ENCODE measurements around the gene KCNA5. TPM values are rescaled to one million over a fixed set of nuclear protein-coding genes. Genes with fewer than 3 reads are reported as not detected.

The KCNA5 gene
- total RNA-seq, 2 donors from 2014 or later = not detected

- no peak overlapping the region for H3K4me3 Mint-ChIP-seq
Observed at GRCh38 chr12:5066251-5066650, 22.6 kb downstream of the KCNA5 start.

DNA sequence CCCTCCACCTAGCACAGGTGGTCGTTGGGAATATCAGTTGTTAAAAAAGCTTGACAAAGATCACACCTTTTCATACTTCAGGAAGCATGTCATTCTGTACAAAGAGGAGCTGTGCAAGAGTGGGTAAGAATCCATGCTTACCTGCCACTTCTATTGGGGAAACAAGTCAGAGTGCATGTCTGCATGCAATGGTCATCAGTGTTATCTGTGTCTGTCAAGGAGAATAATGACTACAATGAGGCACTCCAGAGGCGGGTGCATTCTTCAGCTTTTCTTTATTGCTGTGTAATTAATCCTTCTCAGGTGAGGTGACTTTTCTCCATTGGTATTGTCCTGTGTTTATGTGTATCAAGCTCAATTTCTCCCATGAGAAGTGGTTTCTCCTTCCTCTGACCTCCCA lies 24.4 kb downstream of the KCNA5 start:
- H3K36me3 Mint-ChIP-seq (ENCODE audit: low read depth) = no peaks in the 10 kb centered on the region
- ATAC-seq (replicated peaks) = no peak
- H3K9me3 Mint-ChIP-seq = no peaks in the 10 kb centered on the region
- H3K4me3 Mint-ChIP-seq = no peak overlapping the region
- H3K27me3 Mint-ChIP-seq = peaks cover 12% of the 10 kb centered on the region
- H3K4me1 Mint-ChIP-seq = no peaks in the 10 kb centered on the region
- no peak overlapping the region for H3K27ac Mint-ChIP-seq

More at GRCh38 chr12:5066251-5066650, 22.6 kb downstream of the KCNA5 start:
- no peaks in the 10 kb centered on the region for H3K4me1 Mint-ChIP-seq
- no peaks in the 10 kb centered on the region for H3K36me3 Mint-ChIP-seq (ENCODE audit: low read depth)
- H3K27me3 Mint-ChIP-seq = peaks cover 12% of the 10 kb centered on the region
- H3K27ac Mint-ChIP-seq = no peak overlapping the region
- no peak for ATAC-seq (replicated peaks)
- H3K9me3 Mint-ChIP-seq = no peaks in the 10 kb centered on the region

GRCh38 chr12:5068619-5069018 lies 24.9 kb downstream of the KCNA5 start:
- ATAC-seq (replicated peaks) = no peak
- H3K36me3 Mint-ChIP-seq (ENCODE audit: low read depth) = no peaks in the 10 kb centered on the region
- peaks cover 17% of the 10 kb centered on the region for H3K27me3 Mint-ChIP-seq
- H3K4me1 Mint-ChIP-seq = no peaks in the 10 kb centered on the region
- H3K27ac Mint-ChIP-seq = no peak overlapping the region
- H3K4me3 Mint-ChIP-seq = no peak overlapping the region
- H3K9me3 Mint-ChIP-seq = no peaks in the 10 kb centered on the region

DNA sequence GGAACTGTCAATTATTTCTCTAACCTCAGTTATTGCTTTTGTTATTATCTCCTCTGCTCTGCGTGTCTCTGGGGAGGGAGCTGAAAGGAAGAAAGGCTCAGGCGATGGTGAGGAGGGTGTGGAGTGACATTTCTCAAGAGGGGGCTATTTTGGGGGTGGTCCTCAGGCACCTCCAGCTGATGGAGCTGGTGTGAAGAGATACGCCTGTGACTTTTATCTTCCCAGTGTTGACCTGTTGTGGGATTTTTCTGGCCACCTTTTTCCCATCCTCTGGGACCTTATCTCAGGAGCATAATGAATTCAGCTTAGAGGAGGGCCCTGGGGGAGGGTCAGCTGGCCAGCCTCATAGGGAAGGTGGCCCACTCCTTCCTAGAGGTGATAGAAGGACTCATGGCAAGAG lies 26.4 kb downstream of the KCNA5 start:
- no peak for ATAC-seq (replicated peaks)
- Mint-ChIP-seq H3K36me3 (ENCODE audit: low read depth) (no peaks in the 10 kb centered on the region), H3K9me3 (no peaks in the 10 kb centered on the region), H3K27me3 (peaks cover 17% of the 10 kb centered on the region), H3K4me1 (no peaks in the 10 kb centered on the region), H3K4me3 (no peak overlapping the region), H3K27ac (no peak overlapping the region)

DNA sequence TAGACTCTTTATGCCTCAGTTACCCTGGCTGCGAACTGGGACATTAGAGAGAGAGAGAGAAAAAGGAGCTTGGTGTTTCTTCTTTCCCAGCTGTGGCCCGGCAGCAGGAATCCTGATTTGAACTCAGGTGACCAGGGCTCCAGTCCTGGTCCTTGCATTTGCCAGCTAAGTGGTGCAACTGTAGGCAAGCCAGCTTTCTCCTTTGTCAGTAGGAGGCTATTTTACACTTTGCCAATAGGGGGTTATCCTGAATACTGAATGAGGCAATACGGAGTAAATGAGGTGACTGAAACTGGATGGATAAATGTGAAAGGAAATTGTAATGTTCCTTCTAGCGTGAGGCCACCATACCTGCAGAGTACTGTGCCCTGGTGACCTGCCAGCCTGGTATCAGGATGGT lies 27.8 kb downstream of the KCNA5 start:
- no peak for ATAC-seq (replicated peaks)
- H3K9me3 Mint-ChIP-seq = no peaks in the 10 kb centered on the region
- H3K27ac Mint-ChIP-seq = no peak overlapping the region
- peaks cover 13% of the 10 kb centered on the region for H3K27me3 Mint-ChIP-seq
- no peak overlapping the region for H3K4me3 Mint-ChIP-seq
- H3K4me1 Mint-ChIP-seq = no peaks in the 10 kb centered on the region
- H3K36me3 Mint-ChIP-seq (ENCODE audit: low read depth) = no peaks in the 10 kb centered on the region

DNA sequence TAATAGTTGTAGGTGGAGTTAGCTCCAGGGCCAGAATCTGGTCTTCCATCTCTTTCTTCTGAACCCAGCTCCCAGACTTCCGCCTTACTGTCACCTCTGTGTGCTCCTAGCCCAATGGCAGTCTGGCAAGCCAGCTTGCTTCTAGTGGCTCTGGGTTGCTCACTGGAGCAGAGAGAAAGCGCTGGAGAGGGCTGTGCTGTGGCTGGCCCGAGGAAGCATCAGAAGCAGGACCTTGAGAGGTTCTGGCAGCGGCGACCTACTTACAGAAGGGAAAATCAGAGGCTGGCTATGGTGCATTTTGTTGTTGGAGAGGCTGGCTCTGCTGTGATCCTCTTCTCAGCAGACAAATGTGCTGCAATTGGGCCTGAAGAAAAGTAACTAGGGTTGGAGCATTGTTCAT lies 28.6 kb downstream of the KCNA5 start:
- peaks cover 16% of the 10 kb centered on the region for H3K27me3 Mint-ChIP-seq
- no peaks in the 10 kb centered on the region for H3K9me3 Mint-ChIP-seq
- H3K4me3 Mint-ChIP-seq = no peak overlapping the region
- H3K27ac Mint-ChIP-seq = no peak overlapping the region
- H3K36me3 Mint-ChIP-seq (ENCODE audit: low read depth) = no peaks in the 10 kb centered on the region
- no peaks in the 10 kb centered on the region for H3K4me1 Mint-ChIP-seq
- ATAC-seq (replicated peaks) = no peak

- H3K36me3 Mint-ChIP-seq (ENCODE audit: low read depth) = no peaks in the 10 kb centered on the region
- peaks cover 12% of the 10 kb centered on the region for H3K27me3 Mint-ChIP-seq
- no peaks in the 10 kb centered on the region for H3K9me3 Mint-ChIP-seq
- no peak overlapping the region for H3K4me3 Mint-ChIP-seq
- ATAC-seq (replicated peaks) = no peak
- H3K4me1 Mint-ChIP-seq = no peaks in the 10 kb centered on the region
- H3K27ac Mint-ChIP-seq = no peak overlapping the region
Observed at GRCh38 chr12:5073054-5073453, 29.4 kb downstream of the KCNA5 start.

- Mint-ChIP-seq H3K27ac (no peak overlapping the region), H3K4me3 (no peak overlapping the region), H3K27me3 (peaks cover 12% of the 10 kb centered on the region), H3K4me1 (no peaks in the 10 kb centered on the region), H3K36me3 (ENCODE audit: low read depth) (no peaks in the 10 kb centered on the region), H3K9me3 (no peaks in the 10 kb centered on the region)
- ATAC-seq (replicated peaks) = no peak
Observed at GRCh38 chr12:5073853-5074252, 30.2 kb downstream of the KCNA5 start.

DNA sequence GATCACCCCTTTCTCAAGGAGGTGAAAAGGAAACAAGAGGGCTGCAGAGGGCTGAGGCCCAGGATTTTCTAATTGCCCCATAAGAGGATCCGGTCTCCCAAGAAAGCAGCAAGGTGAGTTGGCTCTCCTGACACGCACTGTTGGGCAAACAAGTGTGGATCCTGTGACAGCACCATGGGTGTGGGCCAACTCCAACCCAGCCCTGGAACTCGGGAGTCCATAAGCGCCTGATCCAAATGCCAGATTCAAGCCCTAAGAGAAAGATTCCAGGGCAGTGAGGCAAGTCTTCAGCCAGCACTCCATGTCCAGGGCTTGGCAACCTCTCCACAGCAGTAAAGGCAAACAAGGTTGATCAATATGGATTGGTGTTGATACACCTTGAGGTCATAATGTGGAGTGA lies 33.1 kb downstream of the KCNA5 start:
- Mint-ChIP-seq H3K27me3 (peaks cover 12% of the 10 kb centered on the region), H3K36me3 (ENCODE audit: low read depth) (no peaks in the 10 kb centered on the region), H3K9me3 (no peaks in the 10 kb centered on the region), H3K4me3 (no peak overlapping the region), H3K4me1 (no peaks in the 10 kb centered on the region), H3K27ac (no peak overlapping the region)
- ATAC-seq (replicated peaks) = no peak

GRCh38 chr12:5078423-5078822 lies 34.7 kb downstream of the KCNA5 start:
- Mint-ChIP-seq H3K4me1 (no peaks in the 10 kb centered on the region), H3K27ac (no peak overlapping the region), H3K4me3 (no peak overlapping the region), H3K27me3 (peaks cover 8% of the 10 kb centered on the region), H3K9me3 (no peaks in the 10 kb centered on the region), H3K36me3 (ENCODE audit: low read depth) (no peaks in the 10 kb centered on the region)
- no peak for ATAC-seq (replicated peaks)

DNA sequence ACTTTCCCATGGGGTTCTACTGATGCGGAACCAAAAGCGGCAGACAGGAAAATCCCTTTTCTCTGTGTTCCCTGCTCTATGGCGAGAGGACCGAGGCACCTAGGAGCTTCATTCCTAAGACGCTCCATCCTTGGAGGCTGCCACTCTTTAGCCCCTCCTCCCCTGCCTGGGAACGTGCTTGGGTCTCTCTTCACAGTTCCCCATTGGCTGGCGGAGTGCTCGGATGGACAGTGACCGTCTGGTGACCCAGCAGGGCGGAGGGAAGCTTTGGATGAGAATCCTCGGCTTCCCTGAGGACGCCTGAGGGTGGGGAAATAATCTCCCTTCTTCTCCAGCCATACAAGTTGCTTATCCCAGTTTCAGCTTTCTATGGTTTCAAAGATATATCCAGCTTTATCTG lies 37.3 kb downstream of the KCNA5 start:
- no peak overlapping the region for H3K27ac Mint-ChIP-seq
- H3K9me3 Mint-ChIP-seq = no peaks in the 10 kb centered on the region
- no peaks in the 10 kb centered on the region for H3K36me3 Mint-ChIP-seq (ENCODE audit: low read depth)
- H3K4me3 Mint-ChIP-seq = no peak overlapping the region
- no peak for ATAC-seq (replicated peaks)
- H3K4me1 Mint-ChIP-seq = no peaks in the 10 kb centered on the region
- peaks cover 6% of the 10 kb centered on the region for H3K27me3 Mint-ChIP-seq

DNA sequence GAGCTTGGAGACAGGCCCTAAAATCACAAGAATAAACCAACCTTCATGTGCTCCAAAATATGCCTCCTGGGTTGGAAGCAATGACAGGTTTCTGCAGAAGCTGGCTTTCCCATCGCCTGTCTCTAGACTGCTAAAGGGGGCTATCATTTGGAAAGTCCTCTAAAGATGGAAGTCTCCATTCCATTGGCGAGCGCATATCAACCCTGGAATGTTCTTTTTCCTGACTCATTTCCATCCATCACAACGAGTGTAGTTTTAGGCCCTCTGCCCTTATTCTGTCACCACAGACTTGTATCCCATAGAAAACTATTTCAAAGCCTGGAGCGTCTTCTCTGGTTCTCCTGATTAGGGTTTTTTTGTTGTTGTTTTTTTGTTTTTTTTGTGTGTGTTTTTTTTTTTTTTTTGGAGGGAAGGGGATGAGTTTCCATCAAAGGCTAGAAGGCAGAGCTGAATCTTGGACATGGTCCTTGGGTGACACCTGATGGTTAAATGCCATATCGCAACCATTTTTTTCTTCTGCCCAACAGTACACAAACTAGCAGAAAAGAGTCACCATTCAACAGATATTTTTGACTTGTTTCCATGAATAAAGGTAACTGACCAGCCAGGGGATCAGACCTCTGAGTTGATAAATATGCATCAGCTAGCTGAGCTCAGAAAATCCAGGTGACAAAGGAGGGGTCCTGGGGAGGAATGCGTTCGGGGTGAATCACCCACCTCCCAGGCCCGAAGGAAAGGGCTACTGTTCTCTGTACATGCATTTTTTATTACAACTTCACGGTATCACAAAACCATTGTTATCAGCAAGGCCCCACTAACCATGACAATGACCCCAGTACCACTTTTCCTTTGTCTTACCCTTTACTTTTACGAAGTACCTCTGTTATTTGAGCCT lies 40.5 kb downstream of the KCNA5 start:
- Mint-ChIP-seq H3K4me1 (no peaks in the 10 kb centered on the region), H3K27ac (no peak overlapping the region), H3K9me3 (no peaks in the 10 kb centered on the region), H3K27me3 (peaks cover 3% of the 10 kb centered on the region), H3K36me3 (ENCODE audit: low read depth) (no peaks in the 10 kb centered on the region), H3K4me3 (no peak overlapping the region)
- no peak for ATAC-seq (replicated peaks)

- no peak for ATAC-seq (replicated peaks)
- Mint-ChIP-seq H3K27me3 (no peaks in the 10 kb centered on the region), H3K9me3 (no peaks in the 10 kb centered on the region), H3K27ac (no peak overlapping the region), H3K36me3 (ENCODE audit: low read depth) (no peaks in the 10 kb centered on the region), H3K4me1 (no peaks in the 10 kb centered on the region), H3K4me3 (no peak overlapping the region)
Observed at GRCh38 chr12:5085896-5086295, 42.2 kb downstream of the KCNA5 start.

DNA sequence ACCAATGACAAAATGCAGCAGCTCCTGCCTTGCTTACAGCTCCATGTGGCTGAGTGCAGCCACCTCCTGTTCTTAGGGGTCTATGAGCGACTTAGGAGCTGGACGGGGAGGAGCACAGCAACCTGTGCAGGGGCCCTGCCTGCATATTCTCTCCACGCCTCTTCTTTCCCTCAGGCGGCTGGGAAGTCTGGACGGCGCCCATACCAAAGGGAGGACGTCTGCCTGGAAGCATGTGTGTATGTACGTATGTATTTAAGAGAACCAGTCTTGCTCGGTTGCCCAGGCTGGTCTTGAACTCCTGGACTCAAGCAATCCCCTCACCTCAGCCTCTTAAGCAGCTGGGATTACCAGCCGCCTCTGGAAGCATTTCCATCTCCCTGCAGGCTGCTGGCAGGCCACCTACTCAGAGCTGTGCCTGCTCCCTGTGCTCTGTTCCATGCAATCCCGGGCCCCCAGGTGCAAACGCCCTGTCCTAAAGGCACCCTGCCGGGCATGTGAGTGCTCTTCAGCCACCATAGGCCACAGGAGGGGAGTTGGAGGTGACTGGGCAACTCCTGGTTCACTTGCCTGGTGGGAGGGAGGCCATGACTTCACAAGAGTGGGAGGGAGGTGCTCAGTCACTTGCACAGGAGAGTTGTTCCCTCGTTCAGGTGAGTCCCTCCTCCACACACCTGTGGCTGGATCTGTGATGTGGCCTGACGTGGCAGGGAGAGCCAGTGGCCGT lies 44.3 kb downstream of the KCNA5 start:
- no peak overlapping the region for H3K4me3 Mint-ChIP-seq
- peaks cover 9% of the 10 kb centered on the region for H3K27me3 Mint-ChIP-seq
- no peak overlapping the region for H3K27ac Mint-ChIP-seq
- ATAC-seq (replicated peaks) = no peak
- no peaks in the 10 kb centered on the region for H3K9me3 Mint-ChIP-seq
- no peaks in the 10 kb centered on the region for H3K4me1 Mint-ChIP-seq
- no peaks in the 10 kb centered on the region for H3K36me3 Mint-ChIP-seq (ENCODE audit: low read depth)

DNA sequence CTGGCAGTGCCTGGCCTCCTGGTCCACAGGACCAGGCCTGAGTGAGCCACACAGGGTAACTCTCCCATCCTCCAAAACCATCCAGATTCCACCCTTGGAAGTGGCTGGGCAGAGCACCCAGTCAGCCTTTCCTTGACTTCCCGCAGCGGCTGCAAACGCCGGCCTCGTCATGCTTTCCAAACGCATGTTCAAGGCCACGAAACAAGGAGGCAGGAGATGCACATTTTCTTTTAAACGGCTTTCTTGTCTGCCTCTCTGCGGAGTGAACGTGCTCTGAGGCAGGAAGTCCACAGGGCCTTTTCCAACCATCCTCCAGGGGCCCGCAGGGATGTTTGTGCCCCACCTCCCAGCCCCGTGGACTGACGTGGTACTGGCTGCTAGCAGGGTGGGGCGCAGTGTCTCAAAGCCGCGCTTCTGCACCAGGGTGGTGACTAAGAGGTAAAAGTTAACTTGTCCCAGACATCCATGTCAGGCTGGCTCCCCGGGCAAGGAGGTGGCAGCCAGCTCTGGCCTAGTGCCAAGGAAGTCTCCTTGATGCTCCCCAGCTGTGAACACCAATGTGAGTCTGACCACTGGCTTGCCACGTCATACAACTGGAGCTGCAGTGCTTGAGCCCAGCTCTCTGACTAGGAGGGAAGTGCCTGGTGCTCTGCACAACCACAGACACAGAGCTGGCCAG lies 45.0 kb downstream of the KCNA5 start:
- ATAC-seq (replicated peaks) = no peak
- Mint-ChIP-seq H3K4me3 (no peak overlapping the region), H3K27me3 (peaks cover 13% of the 10 kb centered on the region), H3K9me3 (no peaks in the 10 kb centered on the region), H3K27ac (no peak overlapping the region), H3K4me1 (no peaks in the 10 kb centered on the region), H3K36me3 (ENCODE audit: low read depth) (no peaks in the 10 kb centered on the region)
